Activated B cell treated with CpG ODN at 0.5 μM for 24 hours (primary cell): ENCODE data around the gene IL22RA1. TPM values are rescaled to one million over a fixed set of nuclear protein-coding genes. Genes with fewer than 3 reads are reported as not detected.

Source experiments
- ATAC-seq: fragments of 200-7000 bp; cut with Tn5 transposase; one replicate; pipeline ENCODE4 v1.10.0; 2021; ENCODE audit warnings: low read depth, mild to moderate bottlenecking, moderate library complexity
- CTCF ChIA-PET: fragments of 350-600 bp; sonication (Branson Sonifier 250); formaldehyde crosslinking; loops from one replicate; lab custom pipeline; 2021; ENCODE audit warnings: antibody characterized with exemption; lab: Charles Lee
- POLR2A ChIA-PET: fragments of 350-600 bp; sonication (Branson Sonifier 250); formaldehyde crosslinking; loops from one replicate; lab custom pipeline; 2021; ENCODE audit warnings: antibody characterized with exemption; lab: Charles Lee
- DNase-seq: peaks from one replicate; pipeline ENCODE4 v3.0.0; 2022
- H3K27ac Mint-ChIP-seq: one replicate; pipeline ENCODE4 v1.8.0; 2020; ENCODE audit warnings: mixed read lengths
- H3K27me3 Mint-ChIP-seq: one replicate; pipeline ENCODE4 v1.8.0; 2021; ENCODE audit warnings: mixed read lengths
- H3K36me3 Mint-ChIP-seq: one replicate; pipeline ENCODE4 v1.8.0; 2021; ENCODE audit warnings: low read depth, mixed read lengths
- H3K4me1 Mint-ChIP-seq: one replicate; pipeline ENCODE4 v1.8.0; 2021; ENCODE audit warnings: mixed read lengths
- H3K4me3 Mint-ChIP-seq: one replicate; pipeline ENCODE4 v1.8.0; 2020; ENCODE audit warnings: mild to moderate bottlenecking, mixed read lengths
- H3K9me3 Mint-ChIP-seq: one replicate; pipeline ENCODE4 v1.8.0; 2020; ENCODE audit warnings: mixed read lengths
- CTCF ChIP-seq: fragments of 200-600 bp; IDR thresholded peaks from one replicate; pipeline ENCODE4 v1.8.0; 2022; ENCODE audit warnings: antibody characterized with exemption, mild to moderate bottlenecking
- intact Hi-C: fragments of 100-400 bp; cut with micrococcal nuclease; formaldehyde crosslinking; loops from one replicate; pipeline ENCODE4 v1.15.1; 2024
- total RNA-seq: library from RNA; stranded (reverse); gene quantifications from 2 replicates; pipeline ENCODE4 v1.2.3, GENCODE V29; 2022

The IL22RA1 gene
- total RNA-seq, 1 donor from 2014 or later, result 0.09 TPM

- no peaks in the 10 kb centered on the region for H3K9me3 Mint-ChIP-seq
- peaks cover 7% of the 10 kb centered on the region for H3K4me1 Mint-ChIP-seq
- ChIA-PET POLR2A (interaction anchor here (0.7 kb wide), 1 partner anchor 31 kb away, joined by 3 read pairs; no protein-coding TSS in a partner anchor), CTCF (no interaction called here)
- peaks cover 80% of the 10 kb centered on the region for H3K36me3 Mint-ChIP-seq
- intact Hi-C loops, result no loop called here
- DNase-seq, result no peak
- no peak for ATAC-seq
- H3K27ac Mint-ChIP-seq, result no peak overlapping the region
- no peaks in the 10 kb centered on the region for H3K27me3 Mint-ChIP-seq
- no peak for TF ChIP-seq CTCF
- no peak overlapping the region for H3K4me3 Mint-ChIP-seq
These were observed 25.3 kb upstream of the IL22RA1 start for GRCh38 chr1:24168245-24168644.

- intact Hi-C loops, result no loop called here
- Mint-ChIP-seq H3K9me3 (no peaks in the 10 kb centered on the region), H3K27ac (no peak overlapping the region), H3K27me3 (no peaks in the 10 kb centered on the region), H3K36me3 (peaks cover 80% of the 10 kb centered on the region), H3K4me3 (no peak overlapping the region), H3K4me1 (peaks cover 6% of the 10 kb centered on the region)
- no peak for TF ChIP-seq CTCF
- no peak for ATAC-seq
- ChIA-PET CTCF (interaction anchor here (1.2 kb wide), 1 partner anchor 32 kb away, joined by 4 read pairs; no protein-coding TSS in a partner anchor), POLR2A (no interaction called here)
- DNase-seq, result no peak
These were observed 24.1 kb upstream of the IL22RA1 start for GRCh38 chr1:24167008-24167407.

- H3K9me3 Mint-ChIP-seq, result no peaks in the 10 kb centered on the region
- H3K27ac Mint-ChIP-seq, result no peak overlapping the region
- CTCF ChIA-PET, result interaction anchor here (1.7 kb wide), 1 partner anchor 15 kb away, joined by 6 read pairs; no protein-coding TSS in a partner anchor
- H3K4me1 Mint-ChIP-seq, result peaks cover under 1% of the 10 kb centered on the region
- H3K27me3 Mint-ChIP-seq, result no peaks in the 10 kb centered on the region
- DNase-seq, result no peak
- intact Hi-C loops, result no loop called here
- TF ChIP-seq CTCF, result no peak
- no peak for ATAC-seq
- H3K36me3 Mint-ChIP-seq, result peaks cover 87% of the 10 kb centered on the region
- no peak overlapping the region for H3K4me3 Mint-ChIP-seq
- POLR2A ChIA-PET, result no interaction called here
These were observed 22.6 kb upstream of the IL22RA1 start for GRCh38 chr1:24165500-24165899.

- Mint-ChIP-seq H3K9me3 (no peaks in the 10 kb centered on the region), H3K4me1 (no peaks in the 10 kb centered on the region), H3K4me3 (no peak overlapping the region), H3K27me3 (no peaks in the 10 kb centered on the region), H3K36me3 (peaks cover 89% of the 10 kb centered on the region), H3K27ac (no peak overlapping the region)
- no peak for TF ChIP-seq CTCF
- ChIA-PET CTCF (interaction anchor here (1.0 to 1.7 kb wide), 2 partner anchors 14 to 424 kb away, joined by 3 to 6 read pairs; no protein-coding TSS in a partner anchor), POLR2A (interaction anchor here (0.7 kb wide), 1 partner anchor 846 kb away, joined by 3 read pairs; no protein-coding TSS in a partner anchor)
- intact Hi-C loops, result no loop called here
- DNase-seq (no peak), ATAC-seq (no peak)
These were observed 21.1 kb upstream of the IL22RA1 start for GRCh38 chr1:24164004-24164403.

GRCh38 chr1:24162201-24162600 lies 19.3 kb upstream of the IL22RA1 start:
- Mint-ChIP-seq H3K4me3 (no peak overlapping the region), H3K27ac (no peak overlapping the region), H3K27me3 (no peaks in the 10 kb centered on the region), H3K36me3 (peaks cover 95% of the 10 kb centered on the region), H3K4me1 (no peaks in the 10 kb centered on the region), H3K9me3 (no peaks in the 10 kb centered on the region)
- ChIA-PET POLR2A (no interaction called here), CTCF (no interaction called here)
- ATAC-seq (no peak), DNase-seq (no peak)
- intact Hi-C loops, result no loop called here
- no peak for TF ChIP-seq CTCF
